Peyer's patch (tissue), 4 donors: ENCODE data around the gene TMEM117.

Experiments
- CTCF ChIP-seq, 6 experiments: fragments of 450-650 bp in 4 of 6; fragments of 200-600 bp in 2 of 6; sonication (generic) in 1 of 6; IDR thresholded peaks; one replicate each; pipeline ENCODE4 v1.5.1; 2017 to 2019; ENCODE audit warnings: antibody characterized with exemption in 6 of 6, mild to moderate bottlenecking in 3 of 6, moderate library complexity in 1 of 6
- POLR2A ChIP-seq, 2 donors: fragments of 450-650 bp; IDR thresholded peaks; one replicate each; pipeline ENCODE4 v1.5.1; 2017; ENCODE audit warnings: antibody characterized with exemption in 2 of 2, mild to moderate bottlenecking in 2 of 2, moderate library complexity in 2 of 2

GRCh38 chr12:44025499-44025898, 189.6 kb downstream of the TMEM117 start:
- TF ChIP-seq CTCF (IDR thresholded peaks at IDR 0.05) (no peak), POLR2A (IDR thresholded peaks at IDR 0.05) (no peak)
